GM12878 (cell line): ENCODE data around the gene EPB41L4B. TPM values are rescaled to one million over a fixed set of nuclear protein-coding genes. Genes with fewer than 3 reads are reported as not detected.

ENCODE experiments used
- ATAC-seq: fragments of 200-7000 bp; cut with Tn5 transposase; 3 replicates; pipeline ENCODE4 v1.9.1; 2020; ENCODE audit warnings: mild to moderate bottlenecking, moderate library complexity
- BruUV-seq: library from RNA; stranded (reverse); fragments of 400-500 nt; replicated peaks from 2 replicates; lab custom pipeline; 2021; lab: Mats Ljungman, UMichigan
- CTCF ChIA-PET: fragments of 300-600 bp; sonication (Branson Sonifier 250); formaldehyde crosslinking; extraction: SDS; loops from one replicate; lab custom pipeline; 2021; ENCODE audit warnings: inconsistent platforms; lab: Yijun Ruan, JAX
- POLR2A ChIA-PET: fragments of 350-600 bp; formaldehyde crosslinking; extraction: SDS; loops from one replicate; lab custom pipeline; 2021; ENCODE audit warnings: inconsistent platforms; lab: Charles Lee
- RAD21 ChIA-PET: fragments of 300-600 bp; sonication (Branson Sonifier 250); formaldehyde crosslinking; loops from one replicate; lab custom pipeline; 2023; ENCODE audit warnings: antibody characterized with exemption; ENCODE audit not compliant: unreplicated experiment; lab: Charles Lee
- SMC1A ChIA-PET: fragments of 300-600 bp; sonication (Branson Sonifier 250); formaldehyde crosslinking; loops from one replicate; lab custom pipeline; 2023; ENCODE audit not compliant: unreplicated experiment, uncharacterized antibody; lab: Charles Lee
- DNase-seq: peaks from one replicate; pipeline ENCODE4 v3.0.0-alpha.2; 2011; ENCODE audit warnings: low read depth, low spot score
- FAIRE-seq: peaks from 3 replicates; lab custom pipeline; 2011; peaks lifted over from hg19 to GRCh38; lab: Jason Lieb, UNC
- H2AFZ ChIP-seq: 2 replicates; pipeline ENCODE4 v1.6.0; 2011; ENCODE audit warnings: low read depth, low read length, control low read depth; ENCODE audit not compliant: control insufficient read depth
- H3K27ac ChIP-seq: 2 replicates; pipeline ENCODE4 v1.5.1; 2011; ENCODE audit warnings: control low read depth; ENCODE audit not compliant: control insufficient read depth, insufficient read depth
- H3K27me3 ChIP-seq, 2 experiments: replicated peaks in 1 of 2; 2 replicates each; pipeline versions ENCODE4 v1.6.0 to v1.6.1; 2011; ENCODE audit warnings: low read length in 1 of 2; ENCODE audit not compliant: control insufficient read depth in 2 of 2, insufficient read depth in 2 of 2
- H3K36me3 ChIP-seq, 2 experiments: 2 replicates each; pipeline ENCODE4 v1.5.1; 2011; ENCODE audit warnings: low read length in 1 of 2; ENCODE audit not compliant: control insufficient read depth in 2 of 2, insufficient read depth in 2 of 2
- H3K4me1 ChIP-seq: 2 replicates; pipeline ENCODE4 v1.6.1; 2011; ENCODE audit warnings: mild to moderate bottlenecking, low read length, moderate library complexity, mixed read lengths; ENCODE audit not compliant: control insufficient read depth, insufficient read depth
- H3K4me2 ChIP-seq: 2 replicates; pipeline ENCODE4 v1.6.0; 2011; ENCODE audit warnings: control low read depth; ENCODE audit not compliant: control insufficient read depth, insufficient read depth
- H3K4me3 ChIP-seq: fragments of 200-600 bp; sonication (generic); 2 replicates; pipeline ENCODE4 v1.5.1; 2016
- H3K79me2 ChIP-seq: 2 replicates; pipeline ENCODE4 v1.6.0; 2011; ENCODE audit warnings: low read length; ENCODE audit not compliant: control insufficient read depth, insufficient read depth
- H3K9ac ChIP-seq: 2 replicates; pipeline ENCODE4 v1.8.0; 2011; ENCODE audit warnings: low read length, control low read depth, mixed read lengths; ENCODE audit not compliant: control insufficient read depth, insufficient read depth
- H3K9me3 ChIP-seq: replicated peaks from 3 replicates; pipeline ENCODE4 v1.5.1; 2011; ENCODE audit warnings: mild to moderate bottlenecking, low read length; ENCODE audit not compliant: control insufficient read depth, insufficient read depth
- H4K20me1 ChIP-seq: 2 replicates; pipeline ENCODE4 v1.6.0; 2011; ENCODE audit not compliant: control insufficient read depth, insufficient read depth
- ESRRA ChIP-seq: IDR thresholded peaks from 2 replicates; pipeline ENCODE4 v1.6.1; 2012; ENCODE audit warnings: mild to moderate bottlenecking, low read length, improper control_type of control experiment
- HCFC1 ChIP-seq: fragments of 150-350 bp; IDR thresholded peaks from 2 replicates; pipeline ENCODE4 v1.6.1; 2014; ENCODE audit warnings: low read length
- KAT2A ChIP-seq: conservative IDR thresholded peaks from 2 replicates; pipeline ENCODE4 v1.6.1; 2011; ENCODE audit warnings: low read depth, low read length; ENCODE audit not compliant: control insufficient read depth
- MEF2B ChIP-seq: fragments of 450-650 bp; IDR thresholded peaks from 2 replicates; pipeline ENCODE4 v1.6.1; 2018; ENCODE audit warnings: mild to moderate bottlenecking, moderate library complexity; ENCODE audit not compliant: partially characterized antibody, poor library complexity, severe bottlenecking
- MYC ChIP-seq: IDR thresholded peaks from 2 replicates; pipeline ENCODE4 v1.6.1; 2011; ENCODE audit warnings: mild to moderate bottlenecking, low read length, moderate library complexity, inconsistent platforms; ENCODE audit not compliant: insufficient read depth, insufficient replicate concordance, insufficient read length, severe bottlenecking
- NRF1 ChIP-seq: conservative IDR thresholded peaks from 2 replicates; pipeline ENCODE4 v1.6.1; 2011; ENCODE audit warnings: mild to moderate bottlenecking, low read depth, low read length, improper control_type of control experiment
- PAX5 ChIP-seq: IDR thresholded peaks from 2 replicates; pipeline ENCODE4 v1.6.1; 2011; ENCODE audit warnings: low read depth, low read length, borderline replicate concordance
- POLR2A ChIP-seq: IDR thresholded peaks from 2 replicates; pipeline ENCODE4 v1.6.1; 2011; ENCODE audit warnings: low read depth, mild to moderate bottlenecking, low read length
- SREBF1 ChIP-seq: IDR thresholded peaks from 2 replicates; pipeline ENCODE4 v1.6.1; 2012; ENCODE audit warnings: mild to moderate bottlenecking, low read length
- SREBF2 ChIP-seq: IDR thresholded peaks from 2 replicates; pipeline ENCODE4 v1.6.1; 2012; ENCODE audit warnings: mild to moderate bottlenecking, low read length
- YY1 ChIP-seq: IDR thresholded peaks from 2 replicates; pipeline ENCODE4 v1.6.1; 2011; ENCODE audit warnings: low read depth, mild to moderate bottlenecking, low read length
- WGBS: methylation state at CpG from one replicate; pipeline ENCODE4 v1.1.6; 2016; ENCODE audit warnings: low lambda C conversion rate; ENCODE audit not compliant: insufficient replicate concordance, insufficient coverage; ENCODE audit errors: missing lambda C conversion rate; 5-methylcytosine and 5-hydroxymethylcytosine counted together
- in situ Hi-C: fragments of 300-500 bp; cut with MboI; formaldehyde crosslinking; loops from 9 replicates; pipeline ENCODE4 v1.14.3; 2018; ENCODE audit warnings: mixed read lengths
- intact Hi-C: fragments of 100-400 bp; cut with micrococcal nuclease; formaldehyde crosslinking; loops from one replicate; pipeline ENCODE4 v1.14.2; 2022; ENCODE audit not compliant: unreplicated experiment
- polyA plus RNA-seq, 11 experiments: library from polyadenylated mRNA; depleted of rRNA in 4 of 11; unstranded in 6 of 11; stranded (reverse) in 5 of 11; fragments of >200 nt; fragmentation: Nextera tagmentation in 4 of 11; fragmentation: Illumina TruSeq in 1 of 11; extraction: Ambion mirVana in 4 of 11; extraction: Trizol in 1 of 11; gene quantifications; 1 replicate in 1 of 11; 2 replicates in 10 of 11; pipeline versions ENCODE4 v1.2.1 to v1.2.3, GENCODE V29; 2011 to 2016; ENCODE audit warnings: inconsistent platforms in 2 of 11, missing spikeins in 2 of 11, low read depth in 1 of 11
- total RNA-seq, 4 experiments: library from RNA; depleted of rRNA in 3 of 4; stranded (reverse); fragments of >200 nt in 3 of 4; fragmentation: Illumina TruSeq in 1 of 4; extraction: Trizol in 1 of 4; gene quantifications; 2 replicates each; pipeline versions ENCODE4 v1.2.1 to v1.2.3, GENCODE V29; 2013 to 2021
- TF ChIP-seq, protein P1 (sequence below): fragments of 450-650 bp; IDR thresholded peaks from 2 replicates; pipeline ENCODE4 v1.6.1; 2017; ENCODE audit warnings: mild to moderate bottlenecking
- TF ChIP-seq, protein P2 (sequence below): fragments of 450-650 bp; IDR thresholded peaks from 2 replicates; pipeline ENCODE4 v1.6.1; 2017; ENCODE audit warnings: mild to moderate bottlenecking, moderate library complexity
- TF ChIP-seq, protein P3 (sequence below): fragments of 450-650 bp; IDR thresholded peaks from 2 replicates; pipeline ENCODE4 v1.6.1; 2018; ENCODE audit warnings: mild to moderate bottlenecking, low read depth, moderate library complexity; ENCODE audit not compliant: partially characterized antibody

Gene EPB41L4B
- total and polyA plus RNA-seq, 10 of the 15 experiments (the other 5 are each of a cell fraction or from before 2014, with no cell fraction given): 0.04 to 0.75 (median 0.13) TPM; not detected in 1

DNA sequence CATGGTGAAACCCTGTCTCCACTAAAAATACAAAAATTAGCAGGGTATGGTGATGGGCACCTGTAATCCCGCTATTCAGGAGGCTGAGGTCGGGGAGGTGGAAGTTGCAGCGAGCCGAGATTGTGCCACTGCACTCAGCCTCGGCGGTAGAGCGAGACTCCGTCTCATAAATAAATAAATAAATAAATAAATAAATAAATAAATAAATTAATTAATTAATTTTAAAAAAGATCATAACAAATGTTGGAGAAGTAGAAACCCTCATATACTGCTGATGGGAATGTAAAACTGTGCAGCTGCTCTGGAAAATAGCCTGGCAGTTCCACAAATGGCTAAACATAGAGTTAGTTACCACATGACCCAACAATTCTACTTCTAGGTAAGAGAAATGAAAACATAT, 39.3 kb downstream of the EPB41L4B start (continued):
- TF ChIP-seq, protein P1, sequence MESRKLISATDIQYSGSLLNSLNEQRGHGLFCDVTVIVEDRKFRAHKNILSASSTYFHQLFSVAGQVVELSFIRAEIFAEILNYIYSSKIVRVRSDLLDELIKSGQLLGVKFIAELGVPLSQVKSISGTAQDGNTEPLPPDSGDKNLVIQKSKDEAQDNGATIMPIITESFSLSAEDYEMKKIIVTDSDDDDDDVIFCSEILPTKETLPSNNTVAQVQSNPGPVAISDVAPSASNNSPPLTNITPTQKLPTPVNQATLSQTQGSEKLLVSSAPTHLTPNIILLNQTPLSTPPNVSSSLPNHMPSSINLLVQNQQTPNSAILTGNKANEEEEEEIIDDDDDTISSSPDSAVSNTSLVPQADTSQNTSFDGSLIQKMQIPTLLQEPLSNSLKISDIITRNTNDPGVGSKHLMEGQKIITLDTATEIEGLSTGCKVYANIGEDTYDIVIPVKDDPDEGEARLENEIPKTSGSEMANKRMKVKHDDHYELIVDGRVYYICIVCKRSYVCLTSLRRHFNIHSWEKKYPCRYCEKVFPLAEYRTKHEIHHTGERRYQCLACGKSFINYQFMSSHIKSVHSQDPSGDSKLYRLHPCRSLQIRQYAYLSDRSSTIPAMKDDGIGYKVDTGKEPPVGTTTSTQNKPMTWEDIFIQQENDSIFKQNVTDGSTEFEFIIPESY: no peak
- TF ChIP-seq PAX5 (no peak), SREBF2 (no peak), HCFC1 (no peak), SREBF1 (no peak)

DNA sequence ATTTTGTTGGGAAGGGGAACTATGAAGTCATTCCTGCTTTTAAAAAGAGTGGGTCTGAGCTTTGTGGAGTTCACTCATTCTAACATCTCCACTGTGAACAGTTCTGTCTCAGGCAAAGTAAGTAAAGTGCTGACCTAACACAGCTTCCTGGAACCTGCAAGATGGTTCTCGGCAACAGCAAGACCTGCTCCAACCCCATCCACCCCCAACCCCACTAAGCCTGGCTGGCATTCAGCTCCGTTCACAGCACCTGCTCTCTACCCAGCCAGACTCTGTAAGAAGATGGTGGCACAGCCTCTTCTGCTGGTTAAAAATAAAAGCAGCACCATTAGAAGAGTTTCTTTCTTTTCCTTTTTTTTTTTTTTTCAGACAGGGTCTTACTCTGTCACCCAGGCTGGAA, 42.0 kb downstream of the EPB41L4B start:
- POLR2A ChIA-PET: interaction anchor here (0.7 kb wide), 1 partner anchor 494 kb away, joined by 4 read pairs; no protein-coding TSS in a partner anchor
- FAIRE-seq: no peak
- CTCF ChIA-PET: no interaction called here
- TF ChIP-seq NRF1: no peak
- TF ChIP-seq, protein P2, sequence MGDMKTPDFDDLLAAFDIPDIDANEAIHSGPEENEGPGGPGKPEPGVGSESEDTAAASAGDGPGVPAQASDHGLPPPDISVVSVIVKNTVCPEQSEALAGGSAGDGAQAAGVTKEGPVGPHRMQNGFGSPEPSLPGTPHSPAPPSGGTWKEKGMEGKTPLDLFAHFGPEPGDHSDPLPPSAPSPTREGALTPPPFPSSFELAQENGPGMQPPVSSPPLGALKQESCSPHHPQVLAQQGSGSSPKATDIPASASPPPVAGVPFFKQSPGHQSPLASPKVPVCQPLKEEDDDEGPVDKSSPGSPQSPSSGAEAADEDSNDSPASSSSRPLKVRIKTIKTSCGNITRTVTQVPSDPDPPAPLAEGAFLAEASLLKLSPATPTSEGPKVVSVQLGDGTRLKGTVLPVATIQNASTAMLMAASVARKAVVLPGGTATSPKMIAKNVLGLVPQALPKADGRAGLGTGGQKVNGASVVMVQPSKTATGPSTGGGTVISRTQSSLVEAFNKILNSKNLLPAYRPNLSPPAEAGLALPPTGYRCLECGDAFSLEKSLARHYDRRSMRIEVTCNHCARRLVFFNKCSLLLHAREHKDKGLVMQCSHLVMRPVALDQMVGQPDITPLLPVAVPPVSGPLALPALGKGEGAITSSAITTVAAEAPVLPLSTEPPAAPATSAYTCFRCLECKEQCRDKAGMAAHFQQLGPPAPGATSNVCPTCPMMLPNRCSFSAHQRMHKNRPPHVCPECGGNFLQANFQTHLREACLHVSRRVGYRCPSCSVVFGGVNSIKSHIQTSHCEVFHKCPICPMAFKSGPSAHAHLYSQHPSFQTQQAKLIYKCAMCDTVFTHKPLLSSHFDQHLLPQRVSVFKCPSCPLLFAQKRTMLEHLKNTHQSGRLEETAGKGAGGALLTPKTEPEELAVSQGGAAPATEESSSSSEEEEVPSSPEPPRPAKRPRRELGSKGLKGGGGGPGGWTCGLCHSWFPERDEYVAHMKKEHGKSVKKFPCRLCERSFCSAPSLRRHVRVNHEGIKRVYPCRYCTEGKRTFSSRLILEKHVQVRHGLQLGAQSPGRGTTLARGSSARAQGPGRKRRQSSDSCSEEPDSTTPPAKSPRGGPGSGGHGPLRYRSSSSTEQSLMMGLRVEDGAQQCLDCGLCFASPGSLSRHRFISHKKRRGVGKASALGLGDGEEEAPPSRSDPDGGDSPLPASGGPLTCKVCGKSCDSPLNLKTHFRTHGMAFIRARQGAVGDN: no peak
- TF ChIP-seq MYC: no peak
- TF ChIP-seq KAT2A: no peak
- TF ChIP-seq POLR2A: no peak
- TF ChIP-seq, protein P3, sequence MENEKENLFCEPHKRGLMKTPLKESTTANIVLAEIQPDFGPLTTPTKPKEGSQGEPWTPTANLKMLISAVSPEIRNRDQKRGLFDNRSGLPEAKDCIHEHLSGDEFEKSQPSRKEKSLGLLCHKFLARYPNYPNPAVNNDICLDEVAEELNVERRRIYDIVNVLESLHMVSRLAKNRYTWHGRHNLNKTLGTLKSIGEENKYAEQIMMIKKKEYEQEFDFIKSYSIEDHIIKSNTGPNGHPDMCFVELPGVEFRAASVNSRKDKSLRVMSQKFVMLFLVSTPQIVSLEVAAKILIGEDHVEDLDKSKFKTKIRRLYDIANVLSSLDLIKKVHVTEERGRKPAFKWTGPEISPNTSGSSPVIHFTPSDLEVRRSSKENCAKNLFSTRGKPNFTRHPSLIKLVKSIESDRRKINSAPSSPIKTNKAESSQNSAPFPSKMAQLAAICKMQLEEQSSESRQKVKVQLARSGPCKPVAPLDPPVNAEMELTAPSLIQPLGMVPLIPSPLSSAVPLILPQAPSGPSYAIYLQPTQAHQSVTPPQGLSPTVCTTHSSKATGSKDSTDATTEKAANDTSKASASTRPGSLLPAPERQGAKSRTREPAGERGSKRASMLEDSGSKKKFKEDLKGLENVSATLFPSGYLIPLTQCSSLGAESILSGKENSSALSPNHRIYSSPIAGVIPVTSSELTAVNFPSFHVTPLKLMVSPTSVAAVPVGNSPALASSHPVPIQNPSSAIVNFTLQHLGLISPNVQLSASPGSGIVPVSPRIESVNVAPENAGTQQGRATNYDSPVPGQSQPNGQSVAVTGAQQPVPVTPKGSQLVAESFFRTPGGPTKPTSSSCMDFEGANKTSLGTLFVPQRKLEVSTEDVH: no peak
- TF ChIP-seq ESRRA: no peak
- TF ChIP-seq YY1: no peak
- TF ChIP-seq MEF2B: no peak

More for the DNA sequence above, 42.0 kb downstream of the EPB41L4B start:
- SMC1A ChIA-PET: no interaction called here
- RAD21 ChIA-PET: no interaction called here
- DNase-seq (no peak), ATAC-seq (no peak)
- no peaks in the 10 kb centered on the region for H4K20me1 ChIP-seq
- no peaks in the 10 kb centered on the region for H3K9me3 ChIP-seq
- H3K4me2 ChIP-seq: no peak overlapping the region
- H3K4me1 ChIP-seq: no peaks in the 10 kb centered on the region
- no peaks in the 10 kb centered on the region for H3K79me2 ChIP-seq
- no peaks in the 10 kb centered on the region; a peak in 1 of 4 replicates for H3K27me3 ChIP-seq
- in situ Hi-C loops (no loop called here), intact Hi-C loops (no loop called here)
- H3K27ac ChIP-seq: no peak overlapping the region
- 21% methylated on average over 2 of the region's 2 CpGs for WGBS
- H2AFZ ChIP-seq: no peak overlapping the region
- H3K9ac ChIP-seq: no peak overlapping the region
- no peaks in the 10 kb centered on the region for H3K36me3 ChIP-seq
- BruUV-seq: no TSS peak
- H3K4me3 ChIP-seq: no peak overlapping the region
